ENCODE results near the gene PTPRQ.

- TF ChIP-seq, protein P1, sequence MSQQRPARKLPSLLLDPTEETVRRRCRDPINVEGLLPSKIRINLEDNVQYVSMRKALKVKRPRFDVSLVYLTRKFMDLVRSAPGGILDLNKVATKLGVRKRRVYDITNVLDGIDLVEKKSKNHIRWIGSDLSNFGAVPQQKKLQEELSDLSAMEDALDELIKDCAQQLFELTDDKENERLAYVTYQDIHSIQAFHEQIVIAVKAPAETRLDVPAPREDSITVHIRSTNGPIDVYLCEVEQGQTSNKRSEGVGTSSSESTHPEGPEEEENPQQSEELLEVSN (IDR thresholded peaks at IDR 0.05; ENCODE audit: borderline replicate concordance, low read depth), result no peak
- TF ChIP-seq ZFP36 (IDR thresholded peaks at IDR 0.05; ENCODE audit: borderline replicate concordance, partially characterized antibody), result no peak
- TF ChIP-seq CHD4 (IDR thresholded peaks at IDR 0.05; ENCODE audit: borderline replicate concordance), result no peak
- TF ChIP-seq NR3C1 (IDR thresholded peaks at IDR 0.05), result no peak
These were observed 240.1 kb downstream of the PTPRQ start for GRCh38 chr12:80684077-80684495.
